Measurements from ENCODE around the gene RASL10A. TPM values are rescaled to one million over a fixed set of nuclear protein-coding genes. Genes with fewer than 3 reads are reported as not detected.

RASL10A gene
- total RNA-seq, 2 donors from 2014 or later: 0.42 to 1.3 TPM

- H3K4me3 ChIP-seq: no peak overlapping the region
- TF ChIP-seq, protein P1, sequence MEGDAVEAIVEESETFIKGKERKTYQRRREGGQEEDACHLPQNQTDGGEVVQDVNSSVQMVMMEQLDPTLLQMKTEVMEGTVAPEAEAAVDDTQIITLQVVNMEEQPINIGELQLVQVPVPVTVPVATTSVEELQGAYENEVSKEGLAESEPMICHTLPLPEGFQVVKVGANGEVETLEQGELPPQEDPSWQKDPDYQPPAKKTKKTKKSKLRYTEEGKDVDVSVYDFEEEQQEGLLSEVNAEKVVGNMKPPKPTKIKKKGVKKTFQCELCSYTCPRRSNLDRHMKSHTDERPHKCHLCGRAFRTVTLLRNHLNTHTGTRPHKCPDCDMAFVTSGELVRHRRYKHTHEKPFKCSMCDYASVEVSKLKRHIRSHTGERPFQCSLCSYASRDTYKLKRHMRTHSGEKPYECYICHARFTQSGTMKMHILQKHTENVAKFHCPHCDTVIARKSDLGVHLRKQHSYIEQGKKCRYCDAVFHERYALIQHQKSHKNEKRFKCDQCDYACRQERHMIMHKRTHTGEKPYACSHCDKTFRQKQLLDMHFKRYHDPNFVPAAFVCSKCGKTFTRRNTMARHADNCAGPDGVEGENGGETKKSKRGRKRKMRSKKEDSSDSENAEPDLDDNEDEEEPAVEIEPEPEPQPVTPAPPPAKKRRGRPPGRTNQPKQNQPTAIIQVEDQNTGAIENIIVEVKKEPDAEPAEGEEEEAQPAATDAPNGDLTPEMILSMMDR (IDR thresholded peaks at IDR 0.05): no peak
- H3K4me1 ChIP-seq: peaks cover 17% of the 10 kb centered on the region
- no peaks in the 10 kb centered on the region for H3K36me3 ChIP-seq
- intact Hi-C loops (cut with DNase I): no loop called here
- no peak overlapping the region for H3K27ac ChIP-seq
- no peaks in the 10 kb centered on the region for H3K9me3 ChIP-seq
- peaks cover 27% of the 10 kb centered on the region for H3K27me3 ChIP-seq
- no peak overlapping the region for H3K9ac ChIP-seq (ENCODE audit: low read depth in 2 of 2, low read length in 2 of 2)
- DNase-seq: no peak
These were observed 2.4 kb upstream of the RASL10A start for GRCh38 chr22:29317827-29318454.

GRCh38 chr22:29316141-29316828 lies 788 bp upstream of the RASL10A start:
- peaks cover 27% of the 10 kb centered on the region for H3K27me3 ChIP-seq
- H3K9me3 ChIP-seq: no peaks in the 10 kb centered on the region
- DNase-seq: no peak
- intact Hi-C loops (cut with DNase I): no loop called here
- H3K27ac ChIP-seq: no peak overlapping the region
- H3K9ac ChIP-seq (ENCODE audit: low read depth in 2 of 2, low read length in 2 of 2): no peak overlapping the region
- H3K4me1 ChIP-seq: peaks cover 23% of the 10 kb centered on the region
- H3K36me3 ChIP-seq: no peaks in the 10 kb centered on the region
- TF ChIP-seq, protein P1 (IDR thresholded peaks at IDR 0.05): no peak
- H3K4me3 ChIP-seq: no peak overlapping the region

DNA sequence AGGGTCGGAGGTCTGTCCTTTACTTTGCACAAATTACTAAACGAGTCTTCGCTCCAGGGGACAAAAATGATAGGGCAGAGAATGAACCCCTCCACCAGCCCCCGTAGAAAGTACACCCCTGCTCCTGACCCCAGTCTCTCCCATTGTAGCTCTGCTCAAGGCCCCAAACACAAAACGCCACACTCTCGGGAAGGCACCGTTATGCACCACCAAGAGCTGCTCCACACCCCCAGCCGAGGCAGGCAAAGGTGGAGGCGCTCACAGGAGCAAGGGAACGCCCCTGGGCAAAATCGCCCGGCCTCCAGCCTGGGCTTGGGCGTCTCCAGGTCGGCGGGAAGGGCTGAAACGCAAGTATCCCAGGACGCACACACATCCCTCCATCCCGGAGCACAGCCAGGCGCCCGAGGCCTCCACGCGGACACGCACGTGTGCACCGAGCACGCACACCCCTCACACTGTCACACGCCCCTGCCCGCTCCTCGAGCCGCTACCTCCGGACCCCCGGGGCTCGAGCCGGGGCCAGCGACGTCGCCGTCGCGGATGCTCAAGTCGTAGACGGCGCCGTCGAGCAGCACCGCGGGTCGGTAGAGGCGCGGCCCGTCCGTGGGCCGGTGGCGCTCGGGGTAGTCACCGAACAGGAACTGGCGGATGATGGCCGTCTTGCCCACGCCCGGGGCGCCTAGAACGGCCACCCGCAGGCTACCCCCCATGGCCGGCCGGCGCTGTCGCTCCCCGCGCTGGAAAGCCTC lies 786 bp downstream of the RASL10A start:
- H3K9me3 ChIP-seq: no peaks in the 10 kb centered on the region
- peaks cover 33% of the 10 kb centered on the region for H3K4me1 ChIP-seq
- TF ChIP-seq, protein P1 (IDR thresholded peaks at IDR 0.05): no peak
- peak; percentile 51 for DNase-seq
- peaks cover 27% of the 10 kb centered on the region for H3K27me3 ChIP-seq
- H3K36me3 ChIP-seq: no peaks in the 10 kb centered on the region
- peak overlapping the region in 1 of 2 donors; percentile 35 for H3K9ac ChIP-seq (ENCODE audit: low read depth in 2 of 2, low read length in 2 of 2)
- intact Hi-C loops (cut with DNase I): no loop called here
- H3K4me3 ChIP-seq: peak overlapping the region; percentile 26
- H3K27ac ChIP-seq: no peak overlapping the region

DNA sequence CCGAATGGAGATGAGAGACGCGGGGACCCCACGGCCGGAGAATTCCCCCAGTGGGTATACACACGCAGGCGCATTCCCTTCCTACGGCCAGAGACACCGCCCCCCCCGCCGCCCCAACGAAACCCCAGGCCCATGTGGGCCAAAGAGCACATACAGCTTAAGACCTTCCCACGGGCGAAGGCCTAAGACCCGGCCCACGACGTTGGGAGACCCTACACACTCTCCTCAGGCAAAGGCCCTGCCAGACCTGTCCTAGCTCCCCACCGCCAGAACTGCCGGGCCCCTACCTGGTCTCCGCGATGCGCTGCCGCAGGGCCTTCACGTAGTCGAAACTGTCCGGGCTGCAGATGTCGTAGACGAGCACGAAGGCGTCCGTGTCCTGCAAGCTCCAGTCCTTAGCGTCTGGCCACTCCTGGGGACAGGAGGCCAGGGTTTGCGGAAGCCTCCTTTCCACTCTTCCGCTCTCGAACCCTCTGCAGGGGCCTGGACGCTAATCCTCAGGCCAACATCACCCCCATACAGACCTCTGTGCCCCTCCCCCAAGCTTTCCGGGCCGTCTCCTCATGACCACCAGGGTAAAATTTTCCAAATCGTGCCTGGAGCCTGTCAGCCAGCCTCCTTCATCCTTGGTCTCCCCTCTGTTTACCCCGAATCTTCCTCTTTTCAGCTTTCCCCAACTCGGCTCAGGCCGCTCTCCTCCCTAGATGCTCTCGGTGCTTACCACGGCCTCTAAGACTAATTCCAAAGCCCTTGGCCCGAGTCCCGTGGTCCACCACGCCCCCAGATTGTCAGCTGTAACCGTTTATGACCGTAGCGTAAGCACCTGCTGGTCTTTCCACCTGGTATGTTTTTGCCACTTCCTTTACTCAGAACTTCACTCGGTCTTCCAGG lies 1.7 kb downstream of the RASL10A start:
- H3K36me3 ChIP-seq: no peaks in the 10 kb centered on the region
- peak overlapping the region in 1 of 2 donors; percentile 40 for H3K9ac ChIP-seq (ENCODE audit: low read depth in 2 of 2, low read length in 2 of 2)
- peak; percentile 69 for DNase-seq
- H3K27ac ChIP-seq: no peak overlapping the region
- H3K27me3 ChIP-seq: peaks cover 27% of the 10 kb centered on the region
- peaks cover 42% of the 10 kb centered on the region for H3K4me1 ChIP-seq
- intact Hi-C loops (cut with DNase I): no loop called here
- H3K9me3 ChIP-seq: no peaks in the 10 kb centered on the region
- TF ChIP-seq, protein P1 (IDR thresholded peaks at IDR 0.05): no peak
- no peak overlapping the region for H3K4me3 ChIP-seq

DNA sequence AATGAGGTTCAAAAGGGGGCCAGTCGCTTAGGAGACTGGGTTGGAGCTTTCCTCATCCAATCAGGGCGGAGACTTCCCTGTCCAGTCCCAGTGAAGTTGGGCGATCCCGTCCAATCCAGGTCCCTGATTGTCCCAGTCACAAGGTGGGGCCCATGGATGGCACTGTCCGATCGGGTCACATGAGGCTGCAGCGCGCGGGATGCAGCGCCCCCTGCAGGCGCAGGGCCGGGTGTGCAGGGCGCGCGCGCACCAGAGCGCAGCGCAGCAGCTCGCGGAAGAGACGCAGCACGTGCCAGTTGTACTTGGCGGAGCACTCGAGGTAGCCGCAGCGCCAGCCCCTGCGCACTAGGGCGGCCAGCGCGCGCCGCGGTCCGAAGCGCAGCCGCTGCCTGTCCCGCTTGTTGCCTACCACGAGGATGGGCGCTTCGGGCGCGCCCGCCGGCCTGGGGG lies 2.3 kb downstream of the RASL10A start:
- Histone ChIP-seq H3K4me3 (no peak overlapping the region), H3K36me3 (no peaks in the 10 kb centered on the region), H3K9ac (ENCODE audit: low read depth in 2 of 2, low read length in 2 of 2) (no peak overlapping the region), H3K9me3 (no peaks in the 10 kb centered on the region), H3K4me1 (peaks cover 45% of the 10 kb centered on the region), H3K27ac (no peak overlapping the region), H3K27me3 (peaks cover 27% of the 10 kb centered on the region)
- TF ChIP-seq, protein P1 (IDR thresholded peaks at IDR 0.05): peak; percentile 67
- intact Hi-C loops (cut with DNase I): no loop called here
- peak; percentile 43 for DNase-seq
